Rectal smooth muscle tissue (tissue), 1 donor: ENCODE data around the gene IGSF9.

Experiments
- H3K27ac ChIP-seq: one replicate; pipeline ENCODE4 v1.7.0; 2013; ENCODE audit warnings: low read depth, low read length, inconsistent platforms
- H3K27me3 ChIP-seq: one replicate; pipeline ENCODE4 v1.7.0; 2013; ENCODE audit warnings: low read length; ENCODE audit not compliant: control insufficient read depth, insufficient read depth
- H3K36me3 ChIP-seq: one replicate; pipeline ENCODE4 v1.7.0; 2013; ENCODE audit warnings: low read length; ENCODE audit not compliant: control insufficient read depth, insufficient read depth
- H3K4me1 ChIP-seq: one replicate; pipeline ENCODE4 v1.7.0; 2013; ENCODE audit warnings: low read length; ENCODE audit not compliant: control insufficient read depth, insufficient read depth
- H3K4me3 ChIP-seq: one replicate; pipeline ENCODE4 v1.7.0; 2013; ENCODE audit warnings: low read length
- H3K9ac ChIP-seq: one replicate; pipeline ENCODE4 v1.7.0; 2013; ENCODE audit warnings: low read length

IGSF9 gene

GRCh38 chr1:159951016-159951415, 5.6 kb upstream of the IGSF9 start:
- H3K36me3 ChIP-seq = no peaks in the 10 kb centered on the region
- H3K4me1 ChIP-seq = no peaks in the 10 kb centered on the region
- H3K9ac ChIP-seq = no peak overlapping the region
- no peaks in the 10 kb centered on the region for H3K27me3 ChIP-seq
- no peak overlapping the region for H3K27ac ChIP-seq
- no peak overlapping the region for H3K4me3 ChIP-seq

- no peaks in the 10 kb centered on the region for H3K27me3 ChIP-seq
- no peak overlapping the region for H3K4me3 ChIP-seq
- H3K9ac ChIP-seq = no peak overlapping the region
- no peaks in the 10 kb centered on the region for H3K36me3 ChIP-seq
- no peak overlapping the region for H3K27ac ChIP-seq
- peaks cover 2% of the 10 kb centered on the region for H3K4me1 ChIP-seq
These were observed 4.6 kb upstream of the IGSF9 start for GRCh38 chr1:159949981-159950381.

- Histone ChIP-seq H3K4me3 (no peak overlapping the region), H3K27ac (peak overlapping the region; percentile 33), H3K4me1 (peaks cover 2% of the 10 kb centered on the region), H3K27me3 (no peaks in the 10 kb centered on the region), H3K9ac (peak overlapping the region; percentile 10), H3K36me3 (no peaks in the 10 kb centered on the region)
These were observed 3.7 kb upstream of the IGSF9 start for GRCh38 chr1:159949123-159949522.

- no peaks in the 10 kb centered on the region for H3K36me3 ChIP-seq
- peaks cover 2% of the 10 kb centered on the region for H3K4me1 ChIP-seq
- no peak overlapping the region for H3K9ac ChIP-seq
- no peak overlapping the region for H3K4me3 ChIP-seq
- no peaks in the 10 kb centered on the region for H3K27me3 ChIP-seq
- H3K27ac ChIP-seq = no peak overlapping the region
These were observed 2.5 kb upstream of the IGSF9 start for GRCh38 chr1:159947942-159948341.

- Histone ChIP-seq H3K27me3 (no peaks in the 10 kb centered on the region), H3K36me3 (no peaks in the 10 kb centered on the region), H3K27ac (no peak overlapping the region), H3K4me1 (peaks cover 2% of the 10 kb centered on the region), H3K9ac (no peak overlapping the region), H3K4me3 (peak overlapping the region; percentile 52)
These were observed 1.1 kb upstream of the IGSF9 start for GRCh38 chr1:159946242-159947187.

DNA sequence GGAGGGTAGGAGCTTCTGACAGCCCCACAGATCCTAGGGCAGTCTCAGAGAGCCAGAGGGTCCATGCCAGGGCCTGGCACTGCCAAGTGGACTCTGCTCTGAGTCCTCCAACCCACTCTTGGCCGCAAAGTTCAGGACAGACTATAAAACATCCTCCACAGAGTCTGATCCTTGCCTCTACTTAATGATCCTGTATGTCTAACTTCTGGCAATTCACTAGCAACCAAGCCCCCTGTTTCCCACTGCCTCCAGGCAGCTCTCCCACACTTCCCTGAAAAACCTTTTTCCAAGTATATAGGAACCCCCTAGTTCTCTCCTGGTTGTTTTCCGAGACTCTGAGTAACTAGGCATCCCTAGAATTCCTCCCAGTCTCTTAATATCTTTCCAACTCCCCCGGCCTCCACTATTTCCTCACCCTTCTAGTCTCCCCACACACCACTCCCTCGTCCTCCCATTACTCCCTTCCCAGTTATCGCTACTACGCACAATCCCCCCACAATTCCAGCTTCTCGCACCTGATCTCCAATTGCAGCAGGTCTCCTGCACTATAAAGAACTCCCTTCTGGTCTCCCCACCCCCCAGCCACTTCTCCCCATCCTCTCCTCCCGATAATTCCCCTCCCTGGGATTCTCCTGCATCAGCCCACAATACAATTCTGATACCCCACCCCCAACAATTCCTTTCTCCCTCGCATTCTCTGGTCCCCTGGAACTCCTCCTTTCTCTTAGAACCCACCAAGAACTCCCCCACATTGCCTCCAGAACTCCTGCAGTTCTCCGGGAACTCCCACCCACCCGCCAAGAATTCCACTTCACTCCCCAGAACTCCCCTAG, 574 bp downstream of the IGSF9 start:
- Histone ChIP-seq H3K4me3 (peak overlapping the region; percentile 52), H3K9ac (no peak overlapping the region), H3K27ac (no peak overlapping the region), H3K4me1 (peaks cover 2% of the 10 kb centered on the region), H3K36me3 (no peaks in the 10 kb centered on the region), H3K27me3 (no peaks in the 10 kb centered on the region)

- Histone ChIP-seq H3K4me3 (peak overlapping the region; percentile 52), H3K27me3 (no peaks in the 10 kb centered on the region), H3K4me1 (peaks cover 2% of the 10 kb centered on the region), H3K36me3 (no peaks in the 10 kb centered on the region), H3K27ac (no peak overlapping the region), H3K9ac (no peak overlapping the region)
These were observed 1.3 kb downstream of the IGSF9 start for GRCh38 chr1:159943908-159944622.

GRCh38 chr1:159943278-159943640, 2.2 kb downstream of the IGSF9 start:
- H3K27ac ChIP-seq = no peak overlapping the region
- peaks cover 2% of the 10 kb centered on the region for H3K4me1 ChIP-seq

DNA sequence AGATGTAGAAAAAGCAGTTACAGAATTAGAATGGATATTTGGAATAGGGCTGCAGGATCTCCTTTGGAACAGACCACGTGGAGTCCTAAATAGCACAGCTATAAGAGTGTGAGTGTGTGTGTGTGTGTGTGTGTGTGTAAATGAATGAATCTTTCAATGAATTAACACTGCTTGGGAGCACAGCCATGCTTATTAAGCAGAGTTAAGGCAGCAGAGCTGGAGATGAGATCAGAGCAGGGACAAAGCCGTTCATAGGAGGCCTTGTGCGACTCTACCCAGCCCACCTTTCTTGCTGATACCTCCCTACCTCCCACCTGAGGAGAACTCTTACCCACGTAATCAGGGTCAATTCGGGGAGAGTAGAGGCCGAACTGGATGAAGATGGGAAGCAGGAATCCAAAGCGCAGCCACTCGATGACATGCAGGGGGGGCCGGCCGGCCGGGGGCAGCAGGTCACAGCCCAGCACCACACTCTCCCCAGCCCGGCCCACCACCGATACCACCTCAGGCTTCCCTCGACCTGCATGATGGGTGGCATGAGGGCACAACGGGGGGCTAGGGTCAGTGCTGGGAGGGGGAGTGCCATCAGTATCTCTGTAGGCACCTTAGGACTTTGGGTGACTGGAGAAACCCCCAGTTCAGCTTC, 2.7 kb downstream of the IGSF9 start:
- Histone ChIP-seq H3K4me3 (no peak overlapping the region), H3K27ac (no peak overlapping the region), H3K27me3 (no peaks in the 10 kb centered on the region), H3K4me1 (peaks cover 2% of the 10 kb centered on the region), H3K36me3 (no peaks in the 10 kb centered on the region), H3K9ac (no peak overlapping the region)

More at GRCh38 chr1:159943278-159943640, 2.2 kb downstream of the IGSF9 start:
- Histone ChIP-seq H3K9ac (no peak overlapping the region), H3K4me3 (no peak overlapping the region), H3K27me3 (no peaks in the 10 kb centered on the region), H3K36me3 (no peaks in the 10 kb centered on the region)

DNA sequence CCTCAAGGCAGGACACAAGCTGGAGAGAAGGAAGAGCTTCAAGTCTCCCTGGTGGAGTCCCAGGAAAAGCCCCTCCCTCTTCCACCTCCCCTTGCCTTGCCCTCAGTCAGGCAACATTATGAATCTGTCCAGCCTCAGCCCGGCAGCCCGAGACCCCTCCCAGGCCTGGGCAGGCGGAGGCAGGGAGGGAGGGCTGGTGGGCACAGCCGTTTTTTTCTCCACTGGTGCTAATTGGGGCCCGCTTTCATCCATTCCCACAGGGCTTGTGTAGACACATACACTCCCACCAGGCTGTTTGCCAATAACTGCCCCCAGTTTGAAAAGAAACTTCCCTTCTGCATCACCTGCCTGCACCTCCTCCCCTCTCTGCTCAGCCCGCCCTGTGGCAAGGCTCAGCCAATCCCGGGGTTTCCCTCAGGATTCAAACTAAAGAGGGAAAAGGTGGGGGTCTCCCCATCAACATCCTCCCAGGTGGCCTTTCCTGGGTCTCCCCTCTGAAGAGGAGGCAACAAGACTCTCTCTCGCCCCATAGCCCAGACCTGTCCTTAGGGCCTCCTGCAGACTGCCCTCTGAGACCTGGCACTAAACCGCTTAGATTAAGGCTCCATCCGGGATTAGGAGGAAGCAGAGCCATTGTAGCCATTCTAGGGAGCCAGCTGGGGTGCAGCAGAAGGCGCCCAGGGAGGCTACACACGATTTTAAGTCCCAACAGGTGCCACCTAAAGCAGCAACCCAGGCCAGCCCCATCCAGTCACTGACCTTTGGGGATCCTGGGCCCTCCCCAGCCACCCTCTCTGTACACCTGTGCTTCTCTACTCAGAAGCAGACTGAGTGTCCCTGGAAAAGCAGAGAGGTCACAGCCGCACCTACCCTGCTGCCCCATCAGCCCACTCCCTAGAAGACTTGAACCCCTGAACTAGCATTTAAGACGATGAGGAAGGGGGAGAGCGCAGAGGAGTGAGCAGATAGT, 3.5 kb downstream of the IGSF9 start:
- H3K36me3 ChIP-seq = no peaks in the 10 kb centered on the region
- peaks cover 2% of the 10 kb centered on the region for H3K4me1 ChIP-seq
- H3K27me3 ChIP-seq = no peaks in the 10 kb centered on the region
- H3K27ac ChIP-seq = no peak overlapping the region
- H3K9ac ChIP-seq = no peak overlapping the region
- H3K4me3 ChIP-seq = no peak overlapping the region

DNA sequence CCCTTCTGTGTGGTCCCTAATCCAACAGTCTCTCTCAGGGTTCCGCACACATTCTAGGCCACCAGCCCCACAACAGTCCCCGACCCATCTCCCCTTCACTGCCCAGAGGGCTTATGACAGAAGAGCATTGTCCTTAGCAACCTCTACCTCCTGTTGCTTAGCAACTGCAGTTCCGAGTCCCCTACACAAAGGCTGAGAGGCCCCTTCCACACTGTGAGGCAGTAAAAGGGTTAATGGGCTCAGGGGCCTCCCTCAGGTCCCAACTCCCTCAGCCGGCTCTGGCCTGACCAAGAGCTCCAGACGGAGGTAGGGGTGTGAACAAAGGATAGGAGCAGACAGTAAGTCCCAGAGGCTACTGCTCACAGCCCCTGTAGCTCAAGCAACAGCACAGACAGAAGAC, 4.3 kb downstream of the IGSF9 start:
- H3K4me3 ChIP-seq = no peak overlapping the region
- H3K27me3 ChIP-seq = no peaks in the 10 kb centered on the region
- H3K27ac ChIP-seq = no peak overlapping the region
- H3K36me3 ChIP-seq = no peaks in the 10 kb centered on the region
- no peak overlapping the region for H3K9ac ChIP-seq
- peaks cover 2% of the 10 kb centered on the region for H3K4me1 ChIP-seq
